H9 (cell line): Measurements from ENCODE around the gene FBXO21. TPM values are rescaled to one million over a fixed set of nuclear protein-coding genes. Genes with fewer than 3 reads are reported as not detected.

Experiments used
- DNase-seq: peaks from one replicate; pipeline ENCODE4 v3.0.0-alpha.2; 2017
- H2AFZ ChIP-seq: one replicate; pipeline ENCODE4 v1.6.1; 2013; ENCODE audit warnings: mild to moderate bottlenecking, low read length, control low read depth, moderate library complexity
- H2AK5ac ChIP-seq: 2 replicates; pipeline ENCODE4 v1.6.1; 2013; ENCODE audit warnings: low read length, control low read depth, mixed read lengths; ENCODE audit not compliant: insufficient read length
- H2BK120ac ChIP-seq: one replicate; pipeline ENCODE4 v1.6.1; 2013; ENCODE audit warnings: low read depth, mild to moderate bottlenecking, low read length, control low read depth, inconsistent platforms; ENCODE audit not compliant: poor library complexity, severe bottlenecking
- H2BK12ac ChIP-seq: 2 replicates; pipeline ENCODE4 v1.6.1; 2013; ENCODE audit warnings: low read length, control low read depth, mixed read lengths, low read depth; ENCODE audit not compliant: insufficient read length
- H2BK15ac ChIP-seq: 2 replicates; pipeline ENCODE4 v1.6.1; 2013; ENCODE audit warnings: low read depth, low read length, control low read depth
- H2BK20ac ChIP-seq: one replicate; pipeline ENCODE4 v1.6.1; 2013; ENCODE audit warnings: low read depth, mild to moderate bottlenecking, low read length, control low read depth, inconsistent platforms; ENCODE audit not compliant: poor library complexity, severe bottlenecking
- H2BK5ac ChIP-seq: 2 replicates; pipeline ENCODE4 v1.6.1; 2013; ENCODE audit warnings: low read length, control low read depth, mixed read lengths; ENCODE audit not compliant: insufficient read length
- H3K14ac ChIP-seq: 2 replicates; pipeline ENCODE4 v1.6.1; 2013; ENCODE audit warnings: low read length, control low read depth; ENCODE audit not compliant: insufficient read depth
- H3K18ac ChIP-seq: 2 replicates; pipeline ENCODE4 v1.6.1; 2013; ENCODE audit warnings: low read depth, mild to moderate bottlenecking, mixed read lengths, low read length, control low read depth; ENCODE audit not compliant: insufficient read length
- H3K23ac ChIP-seq: 2 replicates; pipeline ENCODE4 v1.6.1; 2013; ENCODE audit warnings: low read length, control low read depth, mixed read lengths, low read depth; ENCODE audit not compliant: insufficient read length
- H3K23me2 ChIP-seq: 2 replicates; pipeline ENCODE4 v1.6.1; 2013; ENCODE audit warnings: low read depth, mild to moderate bottlenecking, mixed read lengths, low read length, control low read depth; ENCODE audit not compliant: insufficient read length, poor library complexity, severe bottlenecking
- H3K27ac ChIP-seq: 2 replicates; pipeline ENCODE4 v1.5.1; 2013; ENCODE audit warnings: low read length, control low read depth, mixed read lengths, low read depth; ENCODE audit not compliant: insufficient read length
- H3K27me3 ChIP-seq: 2 replicates; pipeline ENCODE4 v1.6.1; 2013; ENCODE audit warnings: low read length, control low read depth, inconsistent platforms; ENCODE audit not compliant: insufficient read depth
- H3K4ac ChIP-seq: 2 replicates; pipeline ENCODE4 v1.6.1; 2013; ENCODE audit warnings: low read depth, mild to moderate bottlenecking, control low read depth, inconsistent platforms, low read length, moderate library complexity
- H3K4me1 ChIP-seq: 2 replicates; pipeline ENCODE4 v1.6.1; 2013; ENCODE audit warnings: low read length, control low read depth, inconsistent platforms; ENCODE audit not compliant: insufficient read depth
- H3K4me2 ChIP-seq: 2 replicates; pipeline ENCODE4 v1.6.1; 2013; ENCODE audit warnings: low read length, control low read depth, mixed read lengths; ENCODE audit not compliant: insufficient read length, insufficient read depth
- H3K56ac ChIP-seq: 2 replicates; pipeline ENCODE4 v1.6.1; 2013; ENCODE audit warnings: low read depth, mild to moderate bottlenecking, mixed read lengths, low read length, control low read depth; ENCODE audit not compliant: insufficient read length
- H3K79me1 ChIP-seq: 2 replicates; pipeline ENCODE4 v1.6.1; 2013; ENCODE audit warnings: low read depth, mild to moderate bottlenecking, moderate library complexity, low read length, control low read depth, inconsistent platforms; ENCODE audit not compliant: insufficient read depth, poor library complexity, severe bottlenecking
- H3K79me2 ChIP-seq: 2 replicates; pipeline ENCODE4 v1.6.1; 2013; ENCODE audit warnings: low read length, control low read depth, inconsistent platforms; ENCODE audit not compliant: insufficient read depth
- H3K9ac ChIP-seq: 2 replicates; pipeline ENCODE4 v1.6.1; 2013; ENCODE audit warnings: low read length, control low read depth, mixed read lengths; ENCODE audit not compliant: insufficient read length; ENCODE audit errors: extremely low read depth
- H3K9me3 ChIP-seq: one replicate; pipeline ENCODE4 v1.6.1; 2013; ENCODE audit warnings: low read depth, low read length, inconsistent platforms; ENCODE audit not compliant: control insufficient read depth
- H3T11ph ChIP-seq: one replicate; pipeline ENCODE4 v1.6.1; 2013; ENCODE audit warnings: mild to moderate bottlenecking, low read length, control low read depth, inconsistent platforms
- H4K20me1 ChIP-seq: one replicate; pipeline ENCODE4 v1.6.1; 2013; ENCODE audit not compliant: control insufficient read depth, insufficient read length, insufficient read depth
- H4K5ac ChIP-seq: 2 replicates; pipeline ENCODE4 v1.6.1; 2013; ENCODE audit warnings: low read depth, mild to moderate bottlenecking, mixed read lengths, low read length, control low read depth; ENCODE audit not compliant: insufficient read length
- H4K8ac ChIP-seq: replicated peaks from 2 replicates; pipeline ENCODE4 v1.6.1; 2013; ENCODE audit warnings: low read length, control low read depth, mixed read lengths, low read depth; ENCODE audit not compliant: insufficient read length
- H4K91ac ChIP-seq: 2 replicates; pipeline ENCODE4 v1.6.1; 2013; ENCODE audit warnings: low read depth, mild to moderate bottlenecking, moderate library complexity, mixed read lengths, low read length, control low read depth; ENCODE audit not compliant: insufficient read length
- H3K27ac Mint-ChIP-seq, 3 experiments: 2 replicates in 2 of 3; 3 replicates in 1 of 3; pipeline ENCODE4 v1.8.0; 2020 to 2021; ENCODE audit warnings: mixed read lengths in 3 of 3, mild to moderate bottlenecking in 1 of 3, moderate library complexity in 1 of 3
- H3K27me3 Mint-ChIP-seq: 2 replicates; pipeline ENCODE4 v1.8.0; 2021; ENCODE audit warnings: low read depth, mild to moderate bottlenecking, moderate library complexity, mixed read lengths
- H3K36me3 Mint-ChIP-seq, 3 experiments: 2 replicates in 2 of 3; 3 replicates in 1 of 3; pipeline ENCODE4 v1.8.0; 2020 to 2021; ENCODE audit warnings: low read depth in 3 of 3, mixed read lengths in 3 of 3; ENCODE audit not compliant: insufficient read depth in 1 of 3
- H3K4me1 Mint-ChIP-seq, 2 experiments: 2 replicates each; pipeline ENCODE4 v1.8.0; 2020; ENCODE audit warnings: mixed read lengths in 2 of 2
- H3K4me3 Mint-ChIP-seq, 2 experiments: 2 replicates in 1 of 2; 3 replicates in 1 of 2; pipeline ENCODE4 v1.8.0; 2020 to 2021; ENCODE audit warnings: mild to moderate bottlenecking in 2 of 2, mixed read lengths in 2 of 2, moderate library complexity in 1 of 2
- H3K9me3 Mint-ChIP-seq, 2 experiments: 2 replicates in 1 of 2; 3 replicates in 1 of 2; pipeline ENCODE4 v1.8.0; 2020; ENCODE audit warnings: mild to moderate bottlenecking in 2 of 2, mixed read lengths in 2 of 2, moderate library complexity in 1 of 2
- WGBS: extraction: QIAGEN DNeasy Blood & Tissue Kit; methylation state at CpG from one replicate; pipeline ENCODE4 v1.1.7; 2013; ENCODE audit warnings: missing lambda C conversion rate, low lambda C conversion rate, mixed read lengths; ENCODE audit not compliant: insufficient read length; ENCODE audit errors: extremely low coverage; 5-methylcytosine and 5-hydroxymethylcytosine counted together
- total RNA-seq: library from RNA; stranded (reverse); gene quantifications from 2 replicates; pipeline ENCODE4 v1.2.1, GENCODE V29; 2021
- TF ChIP-seq, protein P1 (sequence below): fragments of 200-600 bp; sonication (generic); conservative IDR thresholded peaks from 3 replicates; pipeline ENCODE4 v1.8.0; 2021; ENCODE audit warnings: antibody characterized with exemption, mild to moderate bottlenecking

FBXO21 gene
- total RNA-seq, 1 experiment from 2014 or later, result 58.6 TPM

DNA sequence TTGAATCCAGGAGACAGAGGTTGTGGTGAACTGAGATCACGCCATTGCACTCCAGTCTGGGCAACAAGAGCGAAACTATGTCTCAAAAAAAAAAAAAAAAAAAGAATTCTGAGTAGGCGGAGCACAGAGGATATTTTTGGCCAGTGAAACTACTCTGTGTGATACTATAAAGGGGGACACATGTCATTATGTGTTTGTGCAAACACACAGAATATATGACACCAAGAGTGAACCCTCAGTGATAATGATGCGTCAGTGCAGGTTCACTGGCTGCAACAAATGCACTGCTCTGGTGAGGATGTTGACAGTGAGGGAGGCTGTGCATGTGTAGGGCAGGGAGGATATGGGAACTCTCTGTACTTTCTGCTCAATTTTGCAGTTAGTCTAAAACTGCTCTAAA lies 24.2 kb downstream of the FBXO21 start:
- Histone ChIP-seq H3K23me2 (no peaks in the 10 kb centered on the region), H2BK20ac (no peak overlapping the region), H3K18ac (no peak overlapping the region), H3K4me2 (no peak overlapping the region), H3K79me2 (no peaks in the 10 kb centered on the region), H2BK120ac (no peak overlapping the region), H3K27me3 (no peaks in the 10 kb centered on the region), H3K9me3 (no peaks in the 10 kb centered on the region), H3K4me1 (no peaks in the 10 kb centered on the region), H2BK12ac (no peak overlapping the region), H4K20me1 (no peaks in the 10 kb centered on the region), H4K5ac (no peak overlapping the region), H2AK5ac (no peak overlapping the region), H2BK15ac (no peak overlapping the region), H3K9ac (no peak overlapping the region), H3K4ac (no peak overlapping the region), H3K27ac (no peak overlapping the region), H3K56ac (no peak overlapping the region), H4K8ac (no peak overlapping the region), H3K14ac (no peak overlapping the region), H4K91ac (no peak overlapping the region), H2AFZ (no peak overlapping the region), H2BK5ac (no peak overlapping the region), H3T11ph (no peak overlapping the region), H3K23ac (no peak overlapping the region), H3K79me1 (no peaks in the 10 kb centered on the region)
- no peaks in the 10 kb centered on the region for H3K4me1 Mint-ChIP-seq
- no peaks in the 10 kb centered on the region for H3K9me3 Mint-ChIP-seq
- no peak for DNase-seq
- TF ChIP-seq, protein P1, sequence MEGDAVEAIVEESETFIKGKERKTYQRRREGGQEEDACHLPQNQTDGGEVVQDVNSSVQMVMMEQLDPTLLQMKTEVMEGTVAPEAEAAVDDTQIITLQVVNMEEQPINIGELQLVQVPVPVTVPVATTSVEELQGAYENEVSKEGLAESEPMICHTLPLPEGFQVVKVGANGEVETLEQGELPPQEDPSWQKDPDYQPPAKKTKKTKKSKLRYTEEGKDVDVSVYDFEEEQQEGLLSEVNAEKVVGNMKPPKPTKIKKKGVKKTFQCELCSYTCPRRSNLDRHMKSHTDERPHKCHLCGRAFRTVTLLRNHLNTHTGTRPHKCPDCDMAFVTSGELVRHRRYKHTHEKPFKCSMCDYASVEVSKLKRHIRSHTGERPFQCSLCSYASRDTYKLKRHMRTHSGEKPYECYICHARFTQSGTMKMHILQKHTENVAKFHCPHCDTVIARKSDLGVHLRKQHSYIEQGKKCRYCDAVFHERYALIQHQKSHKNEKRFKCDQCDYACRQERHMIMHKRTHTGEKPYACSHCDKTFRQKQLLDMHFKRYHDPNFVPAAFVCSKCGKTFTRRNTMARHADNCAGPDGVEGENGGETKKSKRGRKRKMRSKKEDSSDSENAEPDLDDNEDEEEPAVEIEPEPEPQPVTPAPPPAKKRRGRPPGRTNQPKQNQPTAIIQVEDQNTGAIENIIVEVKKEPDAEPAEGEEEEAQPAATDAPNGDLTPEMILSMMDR, result no peak
- H3K27ac Mint-ChIP-seq, result no peak overlapping the region
- peaks cover 55 to 95% (median 89%) of the 10 kb centered on the region in 3 experiments; a peak in 6 of 7 replicates for H3K36me3 Mint-ChIP-seq
- H3K27me3 Mint-ChIP-seq, result no peaks in the 10 kb centered on the region
- no CpG with 5 or more reads among the region's 4 CpGs for WGBS
- no peak overlapping the region for H3K4me3 Mint-ChIP-seq
